SK-N-SH (cell line): ENCODE measurements around the gene ASTN2. TPM values are rescaled to one million over a fixed set of nuclear protein-coding genes. Genes with fewer than 3 reads are reported as not detected.

Experiments
- CTCF ChIA-PET: fragments of 300-600, 350-600 bp; formaldehyde crosslinking; extraction: SDS; loops from one replicate; lab custom pipeline; 2021; lab: Yijun Ruan, JAX
- POLR2A ChIA-PET: fragments of 350-600 bp; sonication (Branson Sonifier 250); formaldehyde crosslinking; extraction: SDS; loops from one replicate; lab custom pipeline; 2020; ENCODE audit warnings: antibody characterized with exemption, inconsistent platforms; lab: Yijun Ruan, JAX
- DNase-seq: peaks from one replicate; pipeline ENCODE4 v3.0.0; 2012
- H2AFZ ChIP-seq: fragments of 200-600 bp; sonication (generic); 2 replicates; pipeline ENCODE4 v1.8.1; 2016; ENCODE audit warnings: antibody characterized with exemption, mild to moderate bottlenecking, low read depth
- H3F3A ChIP-seq: fragments of 200-600 bp; sonication (generic); replicated peaks from 2 replicates; pipeline ENCODE3; 2016; ENCODE audit warnings: antibody characterized with exemption, mild to moderate bottlenecking; ENCODE audit not compliant: insufficient read depth
- H3K27ac ChIP-seq, 2 experiments: fragments of 200-500 bp in 1 of 2; fragments of 200-600 bp in 1 of 2; sonication (Bioruptor generic) in 1 of 2; sonication (generic), shearing (Covaris generic) in 1 of 2; 2 replicates each; pipeline versions ENCODE4 v1.5.1 to v1.6.1; 2014 to 2016; ENCODE audit warnings: low read depth in 2 of 2, inconsistent platforms in 1 of 2, low read length in 1 of 2, mild to moderate bottlenecking in 1 of 2, mixed read lengths in 1 of 2
- H3K27me3 ChIP-seq: fragments of 200-600 bp; sonication (generic), shearing (Covaris generic); 2 replicates; pipeline ENCODE4 v1.6.1; 2016; ENCODE audit warnings: mixed run types; ENCODE audit not compliant: insufficient read depth
- H3K36me3 ChIP-seq, 2 experiments: fragments of 200-500 bp in 1 of 2; fragments of 200-600 bp in 1 of 2; sonication (Bioruptor generic) in 1 of 2; sonication (generic) in 1 of 2; replicated peaks in 1 of 2; 2 replicates each; pipeline versions ENCODE3 to v1.5.1; 2014 to 2016; ENCODE audit warnings: low read length in 1 of 2, mild to moderate bottlenecking in 1 of 2; ENCODE audit not compliant: insufficient read depth in 2 of 2, control insufficient read depth in 1 of 2
- H3K4me1 ChIP-seq, 2 experiments: fragments of 200-500 bp in 1 of 2; fragments of 200-600 bp in 1 of 2; sonication (Bioruptor generic) in 1 of 2; sonication (generic), shearing (Covaris generic) in 1 of 2; 2 replicates each; pipeline versions ENCODE4 v1.5.1 to v1.6.1; 2014 to 2016; ENCODE audit warnings: low read depth in 1 of 2, low read length in 1 of 2, mixed run types in 1 of 2; ENCODE audit not compliant: insufficient read depth in 2 of 2, control insufficient read depth in 1 of 2
- H3K4me2 ChIP-seq: fragments of 200-600 bp; sonication (generic), shearing (Covaris generic); 2 replicates; pipeline ENCODE4 v1.6.1; 2017; ENCODE audit warnings: mixed run types
- H3K4me3 ChIP-seq, 2 experiments: fragments of 200-500 bp in 1 of 2; fragments of 200-600 bp in 1 of 2; sonication (Bioruptor generic) in 1 of 2; sonication (generic), shearing (Covaris generic) in 1 of 2; 2 replicates each; pipeline versions ENCODE4 v1.5.1 to v1.8.1; 2014 to 2016; ENCODE audit warnings: low read depth in 2 of 2, inconsistent platforms in 1 of 2, low read length in 1 of 2, mild to moderate bottlenecking in 1 of 2, mixed read lengths in 1 of 2, moderate library complexity in 1 of 2
- H3K79me2 ChIP-seq: fragments of 200-600 bp; sonication (generic); 2 replicates; pipeline ENCODE4 v1.8.1; 2017; ENCODE audit warnings: mild to moderate bottlenecking; ENCODE audit not compliant: insufficient read depth
- H3K9ac ChIP-seq: fragments of 200-600 bp; sonication (generic); 2 replicates; pipeline ENCODE4 v1.6.1; 2017; ENCODE audit warnings: mixed run types
- H3K9me2 ChIP-seq: fragments of 200-600 bp; sonication (generic); 2 replicates; pipeline ENCODE4 v1.6.1; 2017; ENCODE audit warnings: mixed run types
- H3K9me3 ChIP-seq: fragments of 200-600 bp; sonication (generic); 2 replicates; pipeline ENCODE4 v1.6.1; 2017; ENCODE audit warnings: mixed run types, mild to moderate bottlenecking, moderate library complexity
- H4K20me1 ChIP-seq: fragments of 200-600 bp; sonication (generic); 2 replicates; pipeline ENCODE4 v1.6.1; 2017; ENCODE audit warnings: mild to moderate bottlenecking, mixed run types; ENCODE audit not compliant: insufficient read depth
- CHD2 ChIP-seq: fragments of 150-350 bp; IDR thresholded peaks from 2 replicates; pipeline ENCODE4 v1.6.1; 2018; ENCODE audit warnings: low read length; ENCODE audit not compliant: partially characterized antibody
- EZH2phosphoT487 ChIP-seq: fragments of 200-600 bp; sonication (generic); IDR thresholded peaks from 2 replicates; pipeline ENCODE4 v1.6.1; 2017; ENCODE audit warnings: low read depth, mixed run types, mild to moderate bottlenecking, antibody characterized with exemption, moderate library complexity, borderline replicate concordance
- FOSL2 ChIP-seq: IDR thresholded peaks from 2 replicates; pipeline ENCODE4 v1.4.0; 2012; ENCODE audit warnings: low read depth, mild to moderate bottlenecking, moderate library complexity, borderline replicate concordance
- FOXJ3 ChIP-seq: sonication (generic); formaldehyde crosslinking; IDR thresholded peaks from 2 replicates; pipeline ENCODE4 v1.5.1; 2020; ENCODE audit warnings: mild to moderate bottlenecking, missing genetic modification reagents
- IRF3 ChIP-seq: fragments of 150-350 bp; IDR thresholded peaks from 2 replicates; pipeline ENCODE4 v1.6.1; 2016; ENCODE audit warnings: mild to moderate bottlenecking, low read depth, low read length
- NRF1 ChIP-seq: IDR thresholded peaks from 2 replicates; pipeline ENCODE4 v1.6.1; 2012; ENCODE audit warnings: low read depth, mild to moderate bottlenecking, low read length
- RAD21 ChIP-seq: IDR thresholded peaks from 2 replicates; pipeline ENCODE4 v1.6.1; 2012; ENCODE audit warnings: mild to moderate bottlenecking, low read length
- REST ChIP-seq: IDR thresholded peaks from 2 replicates; pipeline ENCODE4 v1.6.1; 2012; ENCODE audit warnings: mild to moderate bottlenecking, low read depth, low read length, moderate library complexity
- RXRA ChIP-seq: IDR thresholded peaks from 2 replicates; pipeline ENCODE4 v1.4.0; 2012; ENCODE audit warnings: low read depth, mild to moderate bottlenecking, borderline replicate concordance
- SMC3 ChIP-seq: IDR thresholded peaks from 2 replicates; pipeline ENCODE4 v1.6.1; 2012; ENCODE audit warnings: low read depth, low read length, improper control_type of control experiment
- TAF1 ChIP-seq: IDR thresholded peaks from 2 replicates; pipeline ENCODE4 v1.6.1; 2012; ENCODE audit warnings: low read depth, mild to moderate bottlenecking, low read length, moderate library complexity, borderline replicate concordance
- USF1 ChIP-seq: IDR thresholded peaks from 2 replicates; pipeline ENCODE4 v1.4.0; 2012; ENCODE audit warnings: low read depth, borderline replicate concordance
- WGBS: methylation state at CpG from one replicate; pipeline ENCODE4 v1.1.6; 2017; ENCODE audit warnings: low lambda C conversion rate; 5-methylcytosine and 5-hydroxymethylcytosine counted together
- polyA plus RNA-seq, 3 experiments: library from polyadenylated mRNA; depleted of rRNA; stranded (reverse); fragments of >200 nt; gene quantifications; 2 replicates each; pipeline ENCODE4 v1.2.3, GENCODE V29; 2012
- TF ChIP-seq, protein P1 (sequence below): IDR thresholded peaks from 2 replicates; pipeline ENCODE4; 2012

Gene ASTN2
- polyA plus RNA-seq, 1 of the 3 experiments (the other 2 are of a cell fraction), result 6.6 TPM

DNA sequence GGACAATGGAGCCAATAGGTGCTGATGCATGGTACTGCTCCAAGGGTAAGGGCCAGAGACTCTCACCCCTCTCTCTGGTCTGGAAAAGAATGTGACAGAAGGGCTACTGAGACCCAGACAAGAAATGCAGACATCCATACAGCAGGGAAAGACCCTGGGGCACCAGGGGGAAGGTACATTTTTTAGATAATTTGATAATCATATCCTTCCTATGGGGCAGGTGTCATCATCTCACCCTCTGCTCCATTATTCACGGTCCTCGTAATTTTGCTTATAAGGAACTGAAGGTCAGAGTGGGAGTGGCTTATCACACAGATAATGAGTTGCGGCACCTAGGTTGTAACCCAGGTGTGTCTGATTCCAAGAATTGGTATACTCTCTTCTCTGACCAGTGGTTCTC lies 637.7 kb downstream of the ASTN2 start:
- DNase-seq, result no peak
- H3K9me2 ChIP-seq, result no peaks in the 10 kb centered on the region
- H3K27me3 ChIP-seq, result no peaks in the 10 kb centered on the region
- H3K4me3 ChIP-seq, result no peak overlapping the region
- no peaks in the 10 kb centered on the region for H3K9me3 ChIP-seq
- WGBS, result 39% methylated on average over 3 of the region's 3 CpGs
- ChIA-PET POLR2A (no interaction called here), CTCF (no interaction called here)
- no peak overlapping the region for H2AFZ ChIP-seq
- H3K4me1 ChIP-seq, result no peaks in the 10 kb centered on the region
- H3F3A ChIP-seq, result no peaks in the 10 kb centered on the region
- no peak overlapping the region for H3K9ac ChIP-seq
- no peaks in the 10 kb centered on the region for H3K79me2 ChIP-seq
- TF ChIP-seq EZH2phosphoT487 (no peak), USF1 (no peak), IRF3 (no peak), NRF1 (no peak), FOXJ3 (no peak), SMC3 (no peak), FOSL2 (no peak), TAF1 (no peak), RAD21 (no peak), RXRA (no peak), CHD2 (no peak), REST (no peak)
- TF ChIP-seq, protein P1, sequence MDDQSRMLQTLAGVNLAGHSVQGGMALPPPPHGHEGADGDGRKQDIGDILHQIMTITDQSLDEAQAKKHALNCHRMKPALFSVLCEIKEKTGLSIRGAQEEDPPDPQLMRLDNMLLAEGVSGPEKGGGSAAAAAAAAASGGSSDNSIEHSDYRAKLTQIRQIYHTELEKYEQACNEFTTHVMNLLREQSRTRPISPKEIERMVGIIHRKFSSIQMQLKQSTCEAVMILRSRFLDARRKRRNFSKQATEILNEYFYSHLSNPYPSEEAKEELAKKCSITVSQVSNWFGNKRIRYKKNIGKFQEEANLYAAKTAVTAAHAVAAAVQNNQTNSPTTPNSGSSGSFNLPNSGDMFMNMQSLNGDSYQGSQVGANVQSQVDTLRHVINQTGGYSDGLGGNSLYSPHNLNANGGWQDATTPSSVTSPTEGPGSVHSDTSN, result no peak
- TF ChIP-seq, all 33 proteins: peak for 0
- Histone ChIP-seq H3K27ac (no peak overlapping the region), H3K36me3 (no peaks in the 10 kb centered on the region), H3K4me2 (no peak overlapping the region), H4K20me1 (no peaks in the 10 kb centered on the region)
